Erythroblast (primary cell): ENCODE measurements around the gene LRIG2.

ENCODE experiments used
- GATA1 ChIP-seq: IDR thresholded peaks from 2 replicates; pipeline ENCODE4 v1.6.1; 2011; ENCODE audit warnings: low read depth, mild to moderate bottlenecking, control low read depth, low read length, moderate library complexity
- POLR2A ChIP-seq: IDR thresholded peaks from 2 replicates; pipeline ENCODE4 v1.6.1; 2011; ENCODE audit warnings: mild to moderate bottlenecking, low read length

- TF ChIP-seq POLR2A (no peak), GATA1 (no peak)
Observed at GRCh38 chr1:113090051-113090450, 17.1 kb downstream of the LRIG2 start.
